ENCODE results near the gene TBC1D22A. TPM values are rescaled to one million over a fixed set of nuclear protein-coding genes. Genes with fewer than 3 reads are reported as not detected.

TBC1D22A gene
- total and polyA plus RNA-seq, 8 donors = 14.4 to 33.5 (median 15.7) TPM

DNA sequence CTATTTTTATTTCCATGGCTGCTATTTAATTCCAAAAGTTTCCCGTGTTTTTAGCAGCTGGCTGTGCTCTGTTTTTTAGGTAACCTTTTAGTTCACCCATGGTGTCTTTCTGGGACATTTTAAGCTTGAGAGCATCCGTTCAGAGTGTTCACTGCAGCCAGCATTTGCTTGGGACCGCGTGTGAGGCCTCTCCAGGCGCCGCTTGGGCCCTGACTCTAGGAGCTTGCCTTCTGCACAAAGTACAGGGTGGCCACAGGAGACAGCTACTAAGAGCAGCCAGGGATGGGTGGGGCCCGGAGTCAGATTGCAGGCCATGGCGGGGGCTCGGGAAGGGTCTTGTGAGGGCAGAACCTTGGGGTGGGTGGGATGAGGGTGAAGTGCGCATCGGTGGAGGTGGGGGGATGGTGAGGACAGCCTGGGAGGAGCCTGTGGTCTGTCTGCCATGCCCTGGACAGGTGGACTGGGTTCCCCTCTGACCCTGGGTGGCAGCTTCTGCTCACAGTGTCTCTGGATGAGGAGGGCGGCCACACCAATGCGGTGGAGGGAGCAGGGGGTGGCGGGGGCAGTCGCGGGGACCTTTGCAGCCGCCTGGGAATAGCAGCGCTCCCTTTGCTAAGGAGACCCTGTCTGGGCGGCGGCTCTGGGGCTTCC lies 288.1 kb downstream of the TBC1D22A start:
- peak in 1 of 4 donors; percentile 63 for DNase-seq
- Histone ChIP-seq H3K36me3 (peaks cover 0 to 9% of the 10 kb centered on the region in 2 donors), H3K4me3 (no peak overlapping the region), H3K4me1 (no peaks in the 10 kb centered on the region), H3K27ac (no peak overlapping the region), H3K9me3 (no peaks in the 10 kb centered on the region), H3K27me3 (no peaks in the 10 kb centered on the region)
- no peak for ATAC-seq
- intact Hi-C loops (cut with DNase I) = no loop called here
- TF ChIP-seq, protein P1, sequence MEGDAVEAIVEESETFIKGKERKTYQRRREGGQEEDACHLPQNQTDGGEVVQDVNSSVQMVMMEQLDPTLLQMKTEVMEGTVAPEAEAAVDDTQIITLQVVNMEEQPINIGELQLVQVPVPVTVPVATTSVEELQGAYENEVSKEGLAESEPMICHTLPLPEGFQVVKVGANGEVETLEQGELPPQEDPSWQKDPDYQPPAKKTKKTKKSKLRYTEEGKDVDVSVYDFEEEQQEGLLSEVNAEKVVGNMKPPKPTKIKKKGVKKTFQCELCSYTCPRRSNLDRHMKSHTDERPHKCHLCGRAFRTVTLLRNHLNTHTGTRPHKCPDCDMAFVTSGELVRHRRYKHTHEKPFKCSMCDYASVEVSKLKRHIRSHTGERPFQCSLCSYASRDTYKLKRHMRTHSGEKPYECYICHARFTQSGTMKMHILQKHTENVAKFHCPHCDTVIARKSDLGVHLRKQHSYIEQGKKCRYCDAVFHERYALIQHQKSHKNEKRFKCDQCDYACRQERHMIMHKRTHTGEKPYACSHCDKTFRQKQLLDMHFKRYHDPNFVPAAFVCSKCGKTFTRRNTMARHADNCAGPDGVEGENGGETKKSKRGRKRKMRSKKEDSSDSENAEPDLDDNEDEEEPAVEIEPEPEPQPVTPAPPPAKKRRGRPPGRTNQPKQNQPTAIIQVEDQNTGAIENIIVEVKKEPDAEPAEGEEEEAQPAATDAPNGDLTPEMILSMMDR (IDR thresholded peaks at IDR 0.05) = no peak

DNA sequence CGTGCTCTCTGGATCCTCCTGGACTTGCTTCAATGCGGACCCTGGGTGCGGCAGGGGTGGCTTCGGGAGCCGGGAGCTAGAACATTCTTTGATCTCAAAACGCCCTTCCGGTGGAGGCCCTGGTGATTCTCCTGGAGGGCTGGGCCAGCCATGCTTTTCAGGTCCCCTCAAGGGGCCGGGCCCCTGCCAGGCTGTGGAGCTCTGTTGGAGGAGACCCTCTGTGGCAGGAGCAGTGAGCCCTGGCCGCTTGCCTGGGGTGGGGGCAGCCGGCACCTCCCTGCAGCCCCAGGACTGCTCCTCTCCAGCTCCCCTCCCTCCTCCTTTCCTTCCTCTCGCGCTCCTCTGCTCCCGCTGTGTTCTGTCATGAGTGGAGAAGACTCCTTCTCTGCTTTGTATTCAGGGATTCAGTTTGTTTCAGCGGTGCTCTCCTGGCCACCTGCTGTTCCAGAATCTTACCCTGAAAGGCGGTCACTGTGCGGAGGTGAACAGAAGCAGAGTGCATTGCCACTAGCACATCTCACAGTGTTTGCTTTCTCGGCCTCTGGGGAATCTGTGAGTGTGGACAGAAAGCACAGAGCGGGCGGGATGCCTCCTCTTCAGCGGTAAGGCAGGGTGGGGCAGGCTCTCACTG lies 289.1 kb downstream of the TBC1D22A start:
- TF ChIP-seq, protein P1 (IDR thresholded peaks at IDR 0.05) = no peak
- ATAC-seq (no peak), DNase-seq (peak in 2 of 4 donors; percentile 15 to 74)

DNA sequence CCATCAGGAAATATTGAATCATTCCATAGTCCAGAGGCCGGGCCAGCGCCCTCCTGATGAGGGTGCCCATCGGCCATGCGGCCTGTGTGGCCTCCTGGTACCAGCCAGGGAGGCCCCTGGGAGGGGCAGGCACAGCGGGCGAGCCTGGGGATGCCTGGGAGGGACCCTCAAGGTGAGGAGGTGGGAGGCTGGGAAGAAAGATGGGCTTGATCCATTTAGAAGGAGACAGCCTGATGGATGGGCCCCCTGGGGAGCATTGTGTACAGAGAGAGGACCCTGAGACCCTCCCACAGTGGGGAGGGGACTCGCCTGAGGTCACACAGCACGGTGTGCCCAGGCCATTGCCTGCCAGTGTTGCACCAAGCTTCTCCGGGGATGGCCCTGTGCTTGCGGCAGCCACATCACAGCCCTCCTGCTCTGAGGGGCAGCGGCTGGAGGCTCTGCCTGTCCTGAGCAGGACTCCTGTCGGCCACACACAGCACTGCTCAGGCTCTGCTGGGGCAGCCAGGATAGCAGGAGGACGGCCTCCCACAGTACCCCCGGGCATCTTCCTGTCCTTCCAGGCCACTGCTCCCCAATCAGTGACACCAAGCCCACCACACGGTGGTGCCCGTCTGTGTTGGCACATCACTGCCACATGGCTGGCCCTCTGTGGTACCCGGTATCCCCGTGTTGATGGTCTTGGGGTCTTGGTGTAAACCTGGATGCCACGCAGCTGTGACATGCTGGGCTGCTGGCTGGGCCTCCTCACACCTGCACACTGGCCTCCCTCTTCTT lies 290.0 kb downstream of the TBC1D22A start:
- H3K4me3 ChIP-seq = no peak overlapping the region
- H3K4me1 ChIP-seq = no peaks in the 10 kb centered on the region
- intact Hi-C loops (cut with DNase I) = no loop called here
- no peak overlapping the region for H3K27ac ChIP-seq
- ATAC-seq = no peak
- no peaks in the 10 kb centered on the region for H3K9me3 ChIP-seq
- TF ChIP-seq, protein P1 (IDR thresholded peaks at IDR 0.05) = no peak
- DNase-seq = peak in 1 of 4 donors; percentile 64
- peaks cover 0 to 14% of the 10 kb centered on the region in 2 donors for H3K36me3 ChIP-seq
- no peaks in the 10 kb centered on the region for H3K27me3 ChIP-seq

More for the DNA sequence above, 289.1 kb downstream of the TBC1D22A start:
- Histone ChIP-seq H3K27ac (no peak overlapping the region), H3K36me3 (peaks cover 0 to 14% of the 10 kb centered on the region in 2 donors), H3K4me1 (no peaks in the 10 kb centered on the region), H3K27me3 (no peaks in the 10 kb centered on the region), H3K9me3 (no peaks in the 10 kb centered on the region), H3K4me3 (no peak overlapping the region)
- intact Hi-C loops (cut with DNase I) = no loop called here

DNA sequence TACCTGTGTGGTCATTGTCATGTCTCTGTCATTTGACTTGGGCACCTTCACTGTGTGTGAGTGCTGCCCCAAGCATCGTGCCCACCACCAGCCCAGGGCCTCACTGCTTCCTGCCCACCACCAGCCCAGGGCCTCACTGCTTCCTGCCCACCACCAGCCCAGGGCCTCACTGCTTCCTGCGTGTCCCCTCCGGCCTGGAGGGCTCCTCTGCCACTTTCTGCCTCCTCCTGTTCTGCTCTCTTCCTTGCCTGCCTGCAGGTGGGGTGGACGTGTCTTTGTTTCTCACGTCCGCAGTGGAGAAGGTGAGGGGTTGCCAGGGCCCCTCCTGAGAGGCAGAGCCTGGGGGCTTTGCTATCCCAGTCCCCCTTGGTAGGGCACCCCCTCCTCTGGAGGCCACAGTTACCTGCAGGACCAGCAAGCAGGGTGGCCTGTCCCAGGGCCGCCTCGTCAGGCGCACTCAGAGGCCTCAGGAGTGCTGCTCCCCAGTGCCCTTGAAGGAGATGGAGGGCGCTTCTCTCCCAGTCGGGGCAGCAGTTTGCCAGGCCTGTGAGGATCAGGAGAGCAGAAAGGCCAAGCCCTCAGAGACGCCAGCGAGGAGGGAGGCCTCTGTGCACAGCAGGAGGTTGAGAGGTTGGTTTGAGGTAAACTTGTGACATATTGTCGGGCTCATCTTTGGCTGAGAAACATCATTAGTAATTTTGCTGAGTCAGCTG lies 290.7 kb downstream of the TBC1D22A start:
- intact Hi-C loops (cut with DNase I) = no loop called here
- DNase-seq (peak in 1 of 4 donors; percentile 66), ATAC-seq (no peak)
- Histone ChIP-seq H3K4me3 (no peak overlapping the region), H3K9me3 (no peaks in the 10 kb centered on the region), H3K36me3 (peaks cover 0 to 14% of the 10 kb centered on the region in 2 donors), H3K4me1 (no peaks in the 10 kb centered on the region), H3K27me3 (no peaks in the 10 kb centered on the region), H3K27ac (no peak overlapping the region)
- TF ChIP-seq, protein P1 (IDR thresholded peaks at IDR 0.05) = no peak

All from left lung (tissue), 10 donors.